ENCODE measurements around the gene GLYATL2.

The GLYATL2 gene

GRCh38 chr11:58844361-58845005 lies at the start of gene GLYATL2:
Gene GLYATL2, minus strand, starts transcription at chr11:58844704. Its CDS starts 5,092 bp downstream, at chr11:58839612.
- DNase-seq, result no peak

GRCh38 chr11:58893899-58894298 lies 49.4 kb upstream of the GLYATL2 start:
- no peak for DNase-seq

- DNase-seq, result no peak
Observed at GRCh38 chr11:58888579-58888978, 44.1 kb upstream of the GLYATL2 start.

GRCh38 chr11:58887452-58887851 lies 42.9 kb upstream of the GLYATL2 start:
- no peak for DNase-seq

GRCh38 chr11:58880625-58881024 lies 36.1 kb upstream of the GLYATL2 start:
- no peak for DNase-seq

- no peak for DNase-seq
Observed at GRCh38 chr11:58880166-58880565, 35.7 kb upstream of the GLYATL2 start.

GRCh38 chr11:58867556-58867955 lies 23.1 kb upstream of the GLYATL2 start:
- DNase-seq, result no peak

- DNase-seq, result no peak
Observed at GRCh38 chr11:58866788-58867187, 22.3 kb upstream of the GLYATL2 start.

GRCh38 chr11:58864335-58864734 lies 19.8 kb upstream of the GLYATL2 start:
- DNase-seq, result no peak

- no peak for DNase-seq
Observed at GRCh38 chr11:58863697-58864096, 19.2 kb upstream of the GLYATL2 start.

GRCh38 chr11:58861533-58861932 lies 17.0 kb upstream of the GLYATL2 start:
- no peak for DNase-seq

GRCh38 chr11:58856806-58857205 lies 12.3 kb upstream of the GLYATL2 start:
- DNase-seq, result no peak

- DNase-seq, result no peak
Observed at GRCh38 chr11:58845386-58845785, 882 bp upstream of the GLYATL2 start.

GRCh38 chr11:58837707-58838388 lies 6.7 kb downstream of the GLYATL2 start:
- no peak for DNase-seq

- DNase-seq, result no peak
Observed at GRCh38 chr11:58832056-58832645, 12.4 kb downstream of the GLYATL2 start.

- no peak for DNase-seq
Observed at GRCh38 chr11:58830673-58831301, 13.7 kb downstream of the GLYATL2 start.

- DNase-seq, result no peak
Observed at GRCh38 chr11:58829786-58830185, 14.7 kb downstream of the GLYATL2 start.

- DNase-seq, result no peak
Observed at GRCh38 chr11:58813693-58814092, 30.8 kb downstream of the GLYATL2 start.

GRCh38 chr11:58811499-58811898 lies 33.0 kb downstream of the GLYATL2 start:
- DNase-seq, result no peak

GRCh38 chr11:58807343-58807742 lies 37.2 kb downstream of the GLYATL2 start:
- no peak for DNase-seq

- DNase-seq, result no peak
Observed at GRCh38 chr11:58805065-58805464, 39.4 kb downstream of the GLYATL2 start.

- no peak for DNase-seq
Observed at GRCh38 chr11:58801974-58802545, 42.4 kb downstream of the GLYATL2 start.

- DNase-seq, result no peak
Observed at GRCh38 chr11:58801302-58801701, 43.2 kb downstream of the GLYATL2 start.

Measured in CD4-positive, alpha-beta T cell treated with Interferon alpha-2 for 1 hour (primary cell).